ENCODE measurements around the gene COL18A1.

DNA sequence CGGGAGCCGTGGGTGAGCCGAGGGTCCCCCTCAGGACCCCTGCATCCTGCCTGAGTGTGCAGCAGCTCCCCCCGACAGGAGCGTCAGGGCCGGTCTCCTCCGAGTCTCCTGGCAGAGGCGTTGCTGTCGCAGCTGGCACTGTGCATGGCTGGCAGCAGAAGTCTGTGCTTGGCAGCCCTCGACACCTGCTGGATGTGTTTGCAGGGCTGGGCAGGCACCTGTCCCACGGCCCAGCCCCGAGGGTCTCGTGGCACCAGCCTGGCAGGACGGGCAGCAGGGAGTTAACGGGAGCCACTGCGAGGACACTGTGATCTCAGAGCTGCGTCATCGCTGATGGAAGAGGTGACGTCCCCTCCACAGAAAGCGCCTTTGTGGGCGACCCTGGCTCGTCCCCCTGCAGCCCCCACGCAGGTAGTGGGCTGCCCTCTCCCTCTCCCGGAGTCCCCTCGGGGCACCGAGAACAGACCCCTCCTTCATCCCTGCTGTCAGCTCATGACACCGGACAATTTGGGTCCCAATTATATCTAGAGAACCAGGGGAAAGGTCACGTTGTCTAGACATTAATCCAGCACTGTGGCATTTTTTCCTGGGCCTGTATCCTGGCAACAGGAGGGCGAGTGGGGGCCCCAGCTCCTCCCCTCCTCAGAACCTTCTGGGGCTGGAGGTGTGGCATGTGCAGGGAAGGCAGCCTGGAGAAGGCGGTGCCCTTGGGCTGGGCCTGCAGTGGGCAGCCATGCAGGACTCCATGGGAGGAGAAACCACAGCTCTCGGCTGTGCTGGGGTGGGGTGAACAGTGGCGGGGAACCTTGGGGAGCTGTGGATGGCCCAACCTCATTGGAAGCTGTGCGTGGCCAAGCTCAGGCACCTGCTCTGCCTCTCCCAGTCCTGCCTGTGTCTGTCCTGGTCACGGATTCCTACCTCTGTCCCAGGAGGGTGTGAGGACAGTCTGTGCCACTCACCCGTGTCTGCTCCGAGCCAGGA, 15.4 kb downstream of the COL18A1 start:
- TF ChIP-seq POLR2AphosphoS5 (IDR thresholded peaks at IDR 0.05), result no peak
- TF ChIP-seq, protein P1, sequence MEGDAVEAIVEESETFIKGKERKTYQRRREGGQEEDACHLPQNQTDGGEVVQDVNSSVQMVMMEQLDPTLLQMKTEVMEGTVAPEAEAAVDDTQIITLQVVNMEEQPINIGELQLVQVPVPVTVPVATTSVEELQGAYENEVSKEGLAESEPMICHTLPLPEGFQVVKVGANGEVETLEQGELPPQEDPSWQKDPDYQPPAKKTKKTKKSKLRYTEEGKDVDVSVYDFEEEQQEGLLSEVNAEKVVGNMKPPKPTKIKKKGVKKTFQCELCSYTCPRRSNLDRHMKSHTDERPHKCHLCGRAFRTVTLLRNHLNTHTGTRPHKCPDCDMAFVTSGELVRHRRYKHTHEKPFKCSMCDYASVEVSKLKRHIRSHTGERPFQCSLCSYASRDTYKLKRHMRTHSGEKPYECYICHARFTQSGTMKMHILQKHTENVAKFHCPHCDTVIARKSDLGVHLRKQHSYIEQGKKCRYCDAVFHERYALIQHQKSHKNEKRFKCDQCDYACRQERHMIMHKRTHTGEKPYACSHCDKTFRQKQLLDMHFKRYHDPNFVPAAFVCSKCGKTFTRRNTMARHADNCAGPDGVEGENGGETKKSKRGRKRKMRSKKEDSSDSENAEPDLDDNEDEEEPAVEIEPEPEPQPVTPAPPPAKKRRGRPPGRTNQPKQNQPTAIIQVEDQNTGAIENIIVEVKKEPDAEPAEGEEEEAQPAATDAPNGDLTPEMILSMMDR (IDR thresholded peaks at IDR 0.05), result peak in 2 of 4 experiments; percentile 5 to 13
- no peak for TF ChIP-seq POLR2A (IDR thresholded peaks at IDR 0.05)
